ENCODE data around the gene G2E3.
A peak's percentile ranks its signal among the peaks of the same experiment; 100 is the strongest.

G2E3 gene

DNA sequence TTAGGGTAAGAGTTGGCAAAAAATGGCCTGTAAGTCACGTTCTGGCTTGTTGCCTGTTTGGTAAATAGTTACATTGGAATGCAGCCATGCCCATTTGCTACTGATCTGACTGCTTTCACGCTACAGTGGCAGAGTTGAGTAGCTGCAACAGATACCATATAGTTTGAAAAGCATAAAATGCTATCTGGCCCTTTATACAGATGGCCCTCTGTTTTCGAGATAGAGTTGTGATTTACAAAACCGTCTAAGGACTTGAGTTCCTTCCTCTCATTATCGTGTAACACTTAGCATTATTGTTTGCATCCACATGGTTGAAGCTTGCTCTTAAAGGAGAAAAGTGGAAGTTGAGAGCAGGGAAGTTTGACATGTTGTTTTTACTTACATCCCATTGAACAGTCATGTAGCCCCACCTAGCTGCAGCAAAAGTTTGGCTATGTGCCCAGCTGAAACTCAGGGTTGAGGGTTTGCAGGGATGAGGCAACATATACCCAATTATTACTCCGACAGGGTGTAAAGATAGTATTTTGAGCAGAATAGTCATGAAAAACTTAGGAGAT is 51.9 kb downstream of the G2E3 start:
- DNase-seq (ENCODE audit: extremely low spot score): peak; percentile 23
- ChIA-PET POLR2A (no interaction called here), CTCF (interaction anchor here (0.6 kb wide), 2 partner anchors 780 to 1079 kb away, joined by 3 read pairs; no protein-coding TSS in a partner anchor)
- TF ChIP-seq HDGF (IDR thresholded peaks at IDR 0.05; ENCODE audit: borderline replicate concordance) (no peak), L3MBTL2 (conservative IDR thresholded peaks at IDR 0.05) (no peak), ARNT (IDR thresholded peaks at IDR 0.05) (no peak), FOXM1 (IDR thresholded peaks at IDR 0.05; ENCODE audit: borderline replicate concordance) (no peak), SP1 (IDR thresholded peaks at IDR 0.05) (no peak), FOXA1 (IDR thresholded peaks at IDR 0.05) (no peak), BHLHE40 (IDR thresholded peaks at IDR 0.05; ENCODE audit: borderline replicate concordance) (no peak), CTBP1 (IDR thresholded peaks at IDR 0.05; ENCODE audit: borderline replicate concordance) (no peak), ZNF384 (IDR thresholded peaks at IDR 0.05) (no peak), NFRKB (IDR thresholded peaks at IDR 0.05) (no peak)
- TF ChIP-seq, protein P1, sequence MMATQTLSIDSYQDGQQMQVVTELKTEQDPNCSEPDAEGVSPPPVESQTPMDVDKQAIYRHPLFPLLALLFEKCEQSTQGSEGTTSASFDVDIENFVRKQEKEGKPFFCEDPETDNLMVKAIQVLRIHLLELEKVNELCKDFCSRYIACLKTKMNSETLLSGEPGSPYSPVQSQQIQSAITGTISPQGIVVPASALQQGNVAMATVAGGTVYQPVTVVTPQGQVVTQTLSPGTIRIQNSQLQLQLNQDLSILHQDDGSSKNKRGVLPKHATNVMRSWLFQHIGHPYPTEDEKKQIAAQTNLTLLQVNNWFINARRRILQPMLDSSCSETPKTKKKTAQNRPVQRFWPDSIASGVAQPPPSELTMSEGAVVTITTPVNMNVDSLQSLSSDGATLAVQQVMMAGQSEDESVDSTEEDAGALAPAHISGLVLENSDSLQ (IDR thresholded peaks at IDR 0.05): no peak

GRCh38 chr14:30614155-30614554 is 55.2 kb downstream of the G2E3 start:
- no peak for DNase-seq (ENCODE audit: extremely low spot score)
- TF ChIP-seq, protein P1 (IDR thresholded peaks at IDR 0.05): no peak
- TF ChIP-seq FOXA1 (IDR thresholded peaks at IDR 0.05) (no peak), ELF4 (IDR thresholded peaks at IDR 0.05) (no peak), ARNT (IDR thresholded peaks at IDR 0.05) (no peak), HDGF (IDR thresholded peaks at IDR 0.05; ENCODE audit: borderline replicate concordance) (no peak), BHLHE40 (IDR thresholded peaks at IDR 0.05; ENCODE audit: borderline replicate concordance) (no peak), FOXM1 (IDR thresholded peaks at IDR 0.05; ENCODE audit: borderline replicate concordance) (no peak), SP1 (IDR thresholded peaks at IDR 0.05) (no peak), NFRKB (IDR thresholded peaks at IDR 0.05) (no peak), TARDBP (IDR thresholded peaks at IDR 0.05) (no peak), L3MBTL2 (conservative IDR thresholded peaks at IDR 0.05) (no peak), LEF1 (IDR thresholded peaks at IDR 0.05; ENCODE audit: borderline replicate concordance) (no peak), SUZ12 (IDR thresholded peaks at IDR 0.05) (no peak), CTBP1 (IDR thresholded peaks at IDR 0.05; ENCODE audit: borderline replicate concordance) (no peak), ZNF384 (IDR thresholded peaks at IDR 0.05) (no peak), FOXK2 (IDR thresholded peaks at IDR 0.05) (no peak)
- CTCF ChIA-PET: no interaction called here
- POLR2A ChIA-PET: no interaction called here

DNA sequence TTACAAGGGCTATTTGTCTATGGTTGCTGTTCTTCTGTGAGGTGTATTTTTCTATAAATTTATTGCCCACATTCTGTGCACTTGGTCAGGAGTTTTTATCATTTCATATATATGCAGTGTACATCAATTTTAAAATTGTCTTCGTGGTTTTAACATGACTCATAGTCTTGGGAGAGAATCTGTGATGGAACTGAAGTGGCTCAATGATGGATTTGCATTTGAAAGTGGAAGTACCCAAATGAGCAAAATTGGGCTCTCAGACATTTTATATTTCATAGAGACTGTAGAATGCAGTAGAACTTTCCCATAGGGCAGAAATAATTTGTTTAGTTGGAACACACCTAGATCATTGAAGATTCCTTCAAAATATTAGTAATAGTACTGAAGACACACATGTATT is 61.2 kb downstream of the G2E3 start:
- POLR2A ChIA-PET: no interaction called here
- DNase-seq (ENCODE audit: extremely low spot score): no peak
- TF ChIP-seq BHLHE40 (IDR thresholded peaks at IDR 0.05; ENCODE audit: borderline replicate concordance): no peak
- TF ChIP-seq ARNT (IDR thresholded peaks at IDR 0.05): no peak
- no peak for TF ChIP-seq L3MBTL2 (conservative IDR thresholded peaks at IDR 0.05)
- TF ChIP-seq, protein P1 (IDR thresholded peaks at IDR 0.05): no peak
- TF ChIP-seq CTBP1 (IDR thresholded peaks at IDR 0.05; ENCODE audit: borderline replicate concordance): no peak
- no peak for TF ChIP-seq FOXM1 (IDR thresholded peaks at IDR 0.05; ENCODE audit: borderline replicate concordance)
- no peak for TF ChIP-seq FOXK2 (IDR thresholded peaks at IDR 0.05)
- no peak for TF ChIP-seq NFRKB (IDR thresholded peaks at IDR 0.05)
- no peak for TF ChIP-seq LEF1 (IDR thresholded peaks at IDR 0.05; ENCODE audit: borderline replicate concordance)
- no peak for TF ChIP-seq HDGF (IDR thresholded peaks at IDR 0.05; ENCODE audit: borderline replicate concordance)
- TF ChIP-seq SUZ12 (IDR thresholded peaks at IDR 0.05): no peak
- no peak for TF ChIP-seq ZNF384 (IDR thresholded peaks at IDR 0.05)
- TF ChIP-seq SP1 (IDR thresholded peaks at IDR 0.05): no peak
- TF ChIP-seq FOXA1 (IDR thresholded peaks at IDR 0.05): no peak
- TF ChIP-seq TARDBP (IDR thresholded peaks at IDR 0.05): no peak
- no peak for TF ChIP-seq ELF4 (IDR thresholded peaks at IDR 0.05)
- CTCF ChIA-PET: no interaction called here

GRCh38 chr14:30621354-30621939 is 62.5 kb downstream of the G2E3 start:
- CTCF ChIA-PET: no interaction called here
- DNase-seq (ENCODE audit: extremely low spot score): peak; percentile 12
- no peak for TF ChIP-seq ELF4 (IDR thresholded peaks at IDR 0.05)
- TF ChIP-seq FOXA1 (IDR thresholded peaks at IDR 0.05): no peak
- TF ChIP-seq FOXM1 (IDR thresholded peaks at IDR 0.05; ENCODE audit: borderline replicate concordance): no peak
- no peak for TF ChIP-seq SP1 (IDR thresholded peaks at IDR 0.05)
- no peak for TF ChIP-seq FOXK2 (IDR thresholded peaks at IDR 0.05)
- no peak for TF ChIP-seq L3MBTL2 (conservative IDR thresholded peaks at IDR 0.05)
- no peak for TF ChIP-seq ZNF384 (IDR thresholded peaks at IDR 0.05)
- no peak for TF ChIP-seq BHLHE40 (IDR thresholded peaks at IDR 0.05; ENCODE audit: borderline replicate concordance)
- no peak for TF ChIP-seq NFRKB (IDR thresholded peaks at IDR 0.05)
- TF ChIP-seq, protein P1 (IDR thresholded peaks at IDR 0.05): no peak
- no peak for TF ChIP-seq CTBP1 (IDR thresholded peaks at IDR 0.05; ENCODE audit: borderline replicate concordance)
- no peak for TF ChIP-seq HDGF (IDR thresholded peaks at IDR 0.05; ENCODE audit: borderline replicate concordance)
- no peak for TF ChIP-seq TARDBP (IDR thresholded peaks at IDR 0.05)
- TF ChIP-seq LEF1 (IDR thresholded peaks at IDR 0.05; ENCODE audit: borderline replicate concordance): no peak
- no peak for TF ChIP-seq SUZ12 (IDR thresholded peaks at IDR 0.05)
- TF ChIP-seq ARNT (IDR thresholded peaks at IDR 0.05): no peak
- POLR2A ChIA-PET: interaction anchor here (1.0 to 1.5 kb wide), 2 partner anchors 10 to 12 kb away, joined by 3 to 7 read pairs; no protein-coding TSS in a partner anchor
